ENCODE results near the gene SPAG16.
A peak's percentile ranks its signal among the peaks of the same experiment; 100 is the strongest.

The SPAG16 gene

DNA sequence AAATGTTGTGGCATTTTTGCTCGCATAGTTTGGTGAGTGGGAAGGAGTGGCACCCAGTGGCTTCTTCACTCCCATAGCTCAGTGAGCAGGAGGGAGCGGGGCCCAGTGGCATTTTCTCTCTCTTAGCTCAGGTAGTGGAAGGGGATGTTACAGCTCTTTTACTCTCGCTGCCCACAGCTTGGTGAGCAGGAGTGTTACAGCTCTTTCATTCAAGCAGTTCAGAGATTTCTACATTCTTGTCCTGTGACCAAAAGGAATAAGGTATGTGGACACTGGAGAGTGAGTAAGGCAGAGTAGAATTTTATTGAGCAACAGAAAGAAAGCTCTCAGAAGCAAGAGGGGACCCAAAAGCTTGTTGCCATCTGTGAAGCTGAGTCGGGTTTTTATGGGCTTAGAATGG, 192.4 kb downstream of the SPAG16 start:
- 80% methylated on average over 4 of the region's 4 CpGs for WGBS
- H3K18ac ChIP-seq (ENCODE audit: low read depth in 1 of 2, low read length in 2 of 2), result no peak overlapping the region

DNA sequence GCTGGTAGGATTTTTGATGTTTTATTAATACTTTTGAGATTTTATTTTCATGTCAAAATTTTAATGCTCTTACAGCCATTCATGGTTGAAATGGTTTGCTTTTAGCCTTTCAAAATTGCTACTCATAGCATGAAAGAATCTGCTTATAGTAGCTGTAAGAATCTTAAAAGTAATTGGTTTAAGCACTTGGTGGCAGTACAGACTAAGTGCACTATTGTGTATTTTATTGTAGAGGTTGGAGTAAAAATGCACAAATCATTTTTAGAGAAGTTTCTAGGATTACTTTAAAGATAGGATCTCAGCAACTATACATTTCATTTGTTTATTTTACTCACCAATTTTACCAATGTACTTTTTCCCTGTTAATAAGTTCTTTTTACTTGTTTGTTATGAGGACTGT, 205.8 kb downstream of the SPAG16 start:
- Histone ChIP-seq H3K4me2 (ENCODE audit: low read length, poor library complexity, severe bottlenecking) (no peak overlapping the region), H3K4ac (ENCODE audit: low read depth in 1 of 2, low read length in 2 of 2) (no peak overlapping the region), H4K8ac (ENCODE audit: low read length) (no peak overlapping the region), H2BK12ac (ENCODE audit: low read length in 2 of 2) (no peak overlapping the region), H2BK120ac (ENCODE audit: low read depth, low read length) (no peak overlapping the region), H3K79me1 (replicated peaks; ENCODE audit: low read length, poor library complexity, severe bottlenecking) (no peaks in the 10 kb centered on the region), H3K4me3 (ENCODE audit: insufficient read depth in 1 of 2, low read depth in 1 of 2, low read length in 2 of 2) (no peak overlapping the region), H4K91ac (ENCODE audit: low read length) (no peak overlapping the region), H3K9ac (ENCODE audit: low read length) (no peak overlapping the region), H2AK5ac (ENCODE audit: low read length, severe bottlenecking) (no peak overlapping the region), H3K27ac (ENCODE audit: low read length, poor library complexity, severe bottlenecking) (no peak overlapping the region), H3K27me3 (ENCODE audit: control insufficient read depth in 1 of 2, insufficient read depth in 1 of 2, low read length in 2 of 2) (no peaks in the 10 kb centered on the region), H3K23ac (ENCODE audit: low read length in 2 of 2) (no peak overlapping the region), H2BK15ac (ENCODE audit: low read depth, poor library complexity, severe bottlenecking) (no peak overlapping the region), H3K4me1 (ENCODE audit: control insufficient read depth, insufficient read depth, low read depth, low read length) (no peaks in the 10 kb centered on the region), H3K14ac (ENCODE audit: low read length in 2 of 2) (no peak overlapping the region), H2BK5ac (ENCODE audit: low read depth, low read length, poor library complexity, severe bottlenecking) (no peak overlapping the region), H3K18ac (ENCODE audit: low read depth in 1 of 2, low read length in 2 of 2) (no peak overlapping the region), H3K36me3 (ENCODE audit: control insufficient read depth in 1 of 2, insufficient read depth in 2 of 2, low read depth in 1 of 2, low read length in 2 of 2) (no peaks in the 10 kb centered on the region), H3K9me3 (ENCODE audit: control insufficient read depth, low read length) (no peaks in the 10 kb centered on the region), H2AFZ (ENCODE audit: low read depth, low read length) (no peak overlapping the region)
- no peak for DNase-seq

More for the DNA sequence above, 192.4 kb downstream of the SPAG16 start:
- H3K79me1 ChIP-seq (replicated peaks; ENCODE audit: low read length, poor library complexity, severe bottlenecking), result no peaks in the 10 kb centered on the region
- H3K27ac ChIP-seq (ENCODE audit: low read length, poor library complexity, severe bottlenecking), result no peak overlapping the region
- H3K4me2 ChIP-seq (ENCODE audit: low read length, poor library complexity, severe bottlenecking), result no peak overlapping the region
- no peak overlapping the region for H3K4ac ChIP-seq (ENCODE audit: low read depth in 1 of 2, low read length in 2 of 2)
- no peak overlapping the region for H3K9ac ChIP-seq (ENCODE audit: low read length)
- H3K27me3 ChIP-seq (ENCODE audit: control insufficient read depth in 1 of 2, insufficient read depth in 1 of 2, low read length in 2 of 2), result no peaks in the 10 kb centered on the region
- no peak overlapping the region for H2BK120ac ChIP-seq (ENCODE audit: low read depth, low read length)
- H2AK5ac ChIP-seq (ENCODE audit: low read length, severe bottlenecking), result no peak overlapping the region
- H3K23ac ChIP-seq (ENCODE audit: low read length in 2 of 2), result no peak overlapping the region
- H2BK12ac ChIP-seq (ENCODE audit: low read length in 2 of 2), result no peak overlapping the region
- H3K4me1 ChIP-seq (ENCODE audit: control insufficient read depth, insufficient read depth, low read depth, low read length), result no peaks in the 10 kb centered on the region
- H3K14ac ChIP-seq (ENCODE audit: low read length in 2 of 2), result no peak overlapping the region
- no peak overlapping the region for H4K8ac ChIP-seq (ENCODE audit: low read length)
- H4K91ac ChIP-seq (ENCODE audit: low read length), result no peak overlapping the region
- peaks cover 19% of the 10 kb centered on the region for H3K9me3 ChIP-seq (ENCODE audit: control insufficient read depth, low read length)
- no peak overlapping the region for H2BK15ac ChIP-seq (ENCODE audit: low read depth, poor library complexity, severe bottlenecking)
- DNase-seq, result no peak
- peak overlapping the region in 1 of 2 experiments; percentile 4 for H3K4me3 ChIP-seq (ENCODE audit: insufficient read depth in 1 of 2, low read depth in 1 of 2, low read length in 2 of 2)
- H3K36me3 ChIP-seq (ENCODE audit: control insufficient read depth in 1 of 2, insufficient read depth in 2 of 2, low read depth in 1 of 2, low read length in 2 of 2), result no peaks in the 10 kb centered on the region
- no peak overlapping the region for H2BK5ac ChIP-seq (ENCODE audit: low read depth, low read length, poor library complexity, severe bottlenecking)
- H2AFZ ChIP-seq (ENCODE audit: low read depth, low read length), result no peak overlapping the region

DNA sequence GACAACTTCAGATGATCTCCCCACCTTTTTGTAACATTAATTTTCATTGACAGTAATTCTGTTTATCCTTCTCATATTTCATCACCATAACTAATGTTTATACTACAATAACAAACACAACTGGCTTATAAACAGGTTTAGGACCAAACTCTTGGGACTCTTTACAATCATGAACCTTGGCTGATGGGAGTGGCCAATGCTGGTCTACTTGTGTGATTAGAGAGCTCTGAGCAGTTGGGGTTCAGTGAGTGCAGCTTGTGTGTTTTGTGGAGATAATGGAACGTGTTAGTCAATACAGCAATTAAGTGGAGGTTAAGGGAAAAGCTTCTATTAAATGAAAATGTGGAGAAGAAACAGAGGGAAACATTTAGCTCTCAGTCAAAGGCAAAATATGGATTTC, 207.1 kb downstream of the SPAG16 start:
- no peak overlapping the region for H2AK5ac ChIP-seq (ENCODE audit: low read length, severe bottlenecking)

DNA sequence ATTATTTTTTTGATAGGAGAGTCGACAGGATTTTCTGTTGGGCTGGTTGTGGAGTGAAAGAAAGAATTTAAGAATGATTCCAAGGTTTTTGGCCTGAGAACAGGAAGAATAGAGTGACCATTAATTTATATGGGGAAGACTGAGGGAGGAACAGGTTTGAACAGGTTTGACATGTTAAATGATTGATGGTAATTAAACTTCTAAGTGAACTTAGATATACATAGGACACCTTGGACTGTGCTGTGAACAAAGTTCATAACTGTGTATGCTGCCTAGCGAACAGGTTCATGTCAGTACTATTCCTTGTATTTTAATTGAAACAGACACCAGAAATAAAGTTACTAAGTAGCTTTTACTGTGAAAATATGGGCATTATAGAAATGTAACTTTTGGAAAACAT, 212.0 kb downstream of the SPAG16 start:
- H2BK120ac ChIP-seq (ENCODE audit: low read depth, low read length), result no peak overlapping the region
- H3K4me2 ChIP-seq (ENCODE audit: low read length, poor library complexity, severe bottlenecking), result no peak overlapping the region
- H3K14ac ChIP-seq (ENCODE audit: low read length in 2 of 2), result no peak overlapping the region
- H3K9ac ChIP-seq (ENCODE audit: low read length), result no peak overlapping the region
- no peaks in the 10 kb centered on the region for H3K9me3 ChIP-seq (ENCODE audit: control insufficient read depth, low read length)
- no peak overlapping the region for H4K91ac ChIP-seq (ENCODE audit: low read length)
- no peak overlapping the region for H4K8ac ChIP-seq (ENCODE audit: low read length)
- H3K4me3 ChIP-seq (ENCODE audit: insufficient read depth in 1 of 2, low read depth in 1 of 2, low read length in 2 of 2), result no peak overlapping the region
- no peak overlapping the region for H3K18ac ChIP-seq (ENCODE audit: low read depth in 1 of 2, low read length in 2 of 2)
- no peaks in the 10 kb centered on the region for H3K79me1 ChIP-seq (replicated peaks; ENCODE audit: low read length, poor library complexity, severe bottlenecking)
- 53% methylated on average over 1 of the region's 2 CpGs for WGBS
- H2AK5ac ChIP-seq (ENCODE audit: low read length, severe bottlenecking), result no peak overlapping the region
- H3K27me3 ChIP-seq (ENCODE audit: control insufficient read depth in 1 of 2, insufficient read depth in 1 of 2, low read length in 2 of 2), result no peaks in the 10 kb centered on the region
- H2BK12ac ChIP-seq (ENCODE audit: low read length in 2 of 2), result no peak overlapping the region
- no peak overlapping the region for H3K4ac ChIP-seq (ENCODE audit: low read depth in 1 of 2, low read length in 2 of 2)
- no peak overlapping the region for H2BK15ac ChIP-seq (ENCODE audit: low read depth, poor library complexity, severe bottlenecking)
- DNase-seq, result no peak
- no peak overlapping the region for H3K23ac ChIP-seq (ENCODE audit: low read length in 2 of 2)
- H3K4me1 ChIP-seq (ENCODE audit: control insufficient read depth, insufficient read depth, low read depth, low read length), result no peaks in the 10 kb centered on the region
- no peaks in the 10 kb centered on the region for H3K36me3 ChIP-seq (ENCODE audit: control insufficient read depth in 1 of 2, insufficient read depth in 2 of 2, low read depth in 1 of 2, low read length in 2 of 2)
- no peak overlapping the region for H2AFZ ChIP-seq (ENCODE audit: low read depth, low read length)
- no peak overlapping the region for H2BK5ac ChIP-seq (ENCODE audit: low read depth, low read length, poor library complexity, severe bottlenecking)
- H3K27ac ChIP-seq (ENCODE audit: low read length, poor library complexity, severe bottlenecking), result no peak overlapping the region

More for the DNA sequence above, 207.1 kb downstream of the SPAG16 start:
- no peak overlapping the region for H4K8ac ChIP-seq (ENCODE audit: low read length)
- H2BK120ac ChIP-seq (ENCODE audit: low read depth, low read length), result no peak overlapping the region
- H3K14ac ChIP-seq (ENCODE audit: low read length in 2 of 2), result no peak overlapping the region
- no peaks in the 10 kb centered on the region for H3K36me3 ChIP-seq (ENCODE audit: control insufficient read depth in 1 of 2, insufficient read depth in 2 of 2, low read depth in 1 of 2, low read length in 2 of 2)
- no peak overlapping the region for H2BK5ac ChIP-seq (ENCODE audit: low read depth, low read length, poor library complexity, severe bottlenecking)
- H4K91ac ChIP-seq (ENCODE audit: low read length), result no peak overlapping the region
- H2BK12ac ChIP-seq (ENCODE audit: low read length in 2 of 2), result no peak overlapping the region
- no peaks in the 10 kb centered on the region for H3K79me1 ChIP-seq (replicated peaks; ENCODE audit: low read length, poor library complexity, severe bottlenecking)
- no peak overlapping the region for H3K18ac ChIP-seq (ENCODE audit: low read depth in 1 of 2, low read length in 2 of 2)
- H3K4me1 ChIP-seq (ENCODE audit: control insufficient read depth, insufficient read depth, low read depth, low read length), result no peaks in the 10 kb centered on the region
- H2AFZ ChIP-seq (ENCODE audit: low read depth, low read length), result no peak overlapping the region
- H2BK15ac ChIP-seq (ENCODE audit: low read depth, poor library complexity, severe bottlenecking), result no peak overlapping the region
- no peak overlapping the region for H3K4me3 ChIP-seq (ENCODE audit: insufficient read depth in 1 of 2, low read depth in 1 of 2, low read length in 2 of 2)
- no peak overlapping the region for H3K4me2 ChIP-seq (ENCODE audit: low read length, poor library complexity, severe bottlenecking)
- no peak overlapping the region for H3K9ac ChIP-seq (ENCODE audit: low read length)
- H3K27ac ChIP-seq (ENCODE audit: low read length, poor library complexity, severe bottlenecking), result no peak overlapping the region
- no peak for DNase-seq
- H3K9me3 ChIP-seq (ENCODE audit: control insufficient read depth, low read length), result no peaks in the 10 kb centered on the region
- H3K27me3 ChIP-seq (ENCODE audit: control insufficient read depth in 1 of 2, insufficient read depth in 1 of 2, low read length in 2 of 2), result no peaks in the 10 kb centered on the region
- H3K23ac ChIP-seq (ENCODE audit: low read length in 2 of 2), result no peak overlapping the region
- H3K4ac ChIP-seq (ENCODE audit: low read depth in 1 of 2, low read length in 2 of 2), result no peak overlapping the region
- 45% methylated on average over 1 of the region's 1 CpG for WGBS

Measured in mesenchymal stem cell (in vitro differentiated cells and primary cell).